Right ventricle myocardium inferior (tissue), 1 donor: Measurements from ENCODE around the gene SNTA1. TPM values are rescaled to one million over a fixed set of nuclear protein-coding genes. Genes with fewer than 3 reads are reported as not detected.
"Not testable (repeated sequence)": the region's sequence is repeated elsewhere in the genome, so short reads cannot be mapped to it uniquely, and the experiment has no call there.

Source experiments
- ATAC-seq: fragments of 200-7000 bp; cut with Tn5 transposase; one replicate; pipeline ENCODE4 v1.9.1; 2020; ENCODE audit warnings: mild to moderate bottlenecking, moderate library complexity
- DNase-seq: peaks from one replicate; pipeline ENCODE4 v3.0.0; 2021; ENCODE audit errors: missing footprints
- intact Hi-C: fragments of 100-400 bp; cut with DNase I; formaldehyde crosslinking; loops from one replicate; pipeline ENCODE4 v1.11.0; 2022
- total RNA-seq: library from RNA; stranded (reverse); fragmentation: NEBNext Ultra II Directional; extraction: Animal tissue kit (Norgen Biotek cat#: 25700); gene quantifications from one replicate; pipeline ENCODE4 v1.2.1, GENCODE V29; 2021
- donor health status: DM: no; HTN: yes; CAD: no; lungs with severe emphysema.

Gene SNTA1
- total RNA-seq, 1 donor from 2014 or later: 199 TPM

GRCh38 chr20:33407796-33408195 is 35.8 kb downstream of the SNTA1 start:
- intact Hi-C loops: no loop called here
- ATAC-seq (no peak), DNase-seq (no peak)

GRCh38 chr20:33407251-33407650 is 36.3 kb downstream of the SNTA1 start:
- no peak for ATAC-seq
- intact Hi-C loops: no loop called here

GRCh38 chr20:33404281-33404680 is 39.3 kb downstream of the SNTA1 start:
- intact Hi-C loops: loop anchor here (5.0 kb wide), 1 partner anchor 268 kb away; the partner anchor contains the start of gene NECAB3
- no peak for DNase-seq
- ATAC-seq: no peak

More at GRCh38 chr20:33407251-33407650, 36.3 kb downstream of the SNTA1 start:
- DNase-seq: no peak

- intact Hi-C loops: loop anchor here (5.0 kb wide), 1 partner anchor 270 kb away; the partner anchor contains the start of gene NECAB3
- ATAC-seq: no peak
These were observed 41.6 kb downstream of the SNTA1 start for GRCh38 chr20:33401921-33402369.

GRCh38 chr20:33401184-33401920 is 42.2 kb downstream of the SNTA1 start, which contains the start of gene CDK5RAP1:
CDK5RAP1 (minus strand) TSS chr20:33401519; CDS start chr20:33397064, 4,455 bp downstream.
- intact Hi-C loops: loop anchor here (5.0 kb wide), 1 partner anchor 271 kb away; the partner anchor contains the start of gene NECAB3
- DNase-seq (peak; percentile 93), ATAC-seq (peak; percentile 95)

More at GRCh38 chr20:33401921-33402369, 41.6 kb downstream of the SNTA1 start:
- DNase-seq: no peak

- ATAC-seq (peak; percentile 27), DNase-seq (no peak)
- intact Hi-C loops: loop anchor here (5.0 kb wide), 1 partner anchor 272 kb away; the partner anchor contains the start of gene NECAB3
These were observed 42.8 kb downstream of the SNTA1 start for GRCh38 chr20:33400812-33401183.

GRCh38 chr20:33399924-33400323 is 43.6 kb downstream of the SNTA1 start:
- intact Hi-C loops: loop anchor here (5.0 kb wide), 1 partner anchor 272 kb away; the partner anchor contains the start of gene NECAB3
- ATAC-seq (no peak), DNase-seq (no peak)

GRCh38 chr20:33394718-33395117 is 48.8 kb downstream of the SNTA1 start:
- no peak for ATAC-seq
- intact Hi-C loops: no loop called here
- no peak for DNase-seq

- DNase-seq (no peak), ATAC-seq (no peak)
- intact Hi-C loops: no loop called here
These were observed 50.0 kb downstream of the SNTA1 start for GRCh38 chr20:33393609-33394008.

- intact Hi-C loops: no loop called here
- DNase-seq: no peak
- ATAC-seq: peak; percentile 57
These were observed 51.7 kb downstream of the SNTA1 start for GRCh38 chr20:33391722-33392415.

- intact Hi-C loops, DNase-seq, ATAC-seq: not testable (repeated sequence)
These were observed 54.2 kb downstream of the SNTA1 start for GRCh38 chr20:33389326-33389725.

- intact Hi-C loops: no loop called here
- DNase-seq: no peak
- no peak for ATAC-seq
These were observed 55.3 kb downstream of the SNTA1 start for GRCh38 chr20:33388268-33388667.

- peak; percentile 46 for ATAC-seq
- intact Hi-C loops: no loop called here
- DNase-seq: peak; percentile 73
These were observed 56.4 kb downstream of the SNTA1 start for GRCh38 chr20:33387177-33387576.

- ATAC-seq (no peak), DNase-seq (no peak)
- intact Hi-C loops: no loop called here
These were observed 56.9 kb downstream of the SNTA1 start for GRCh38 chr20:33386673-33387072.

- ATAC-seq: no peak
- intact Hi-C loops: no loop called here
These were observed 66.2 kb downstream of the SNTA1 start for GRCh38 chr20:33377366-33377765.

GRCh38 chr20:33373735-33374605 is 69.6 kb downstream of the SNTA1 start:
- intact Hi-C loops: no loop called here
- no peak for DNase-seq
- no peak for ATAC-seq

More at GRCh38 chr20:33377366-33377765, 66.2 kb downstream of the SNTA1 start:
- no peak for DNase-seq

GRCh38 chr20:33372993-33373441 is 70.5 kb downstream of the SNTA1 start:
- DNase-seq (no peak), ATAC-seq (no peak)
- intact Hi-C loops: no loop called here

GRCh38 chr20:33370291-33370690 is 73.3 kb downstream of the SNTA1 start:
- ATAC-seq: no peak
- intact Hi-C loops: no loop called here
- DNase-seq: no peak

- intact Hi-C loops: no loop called here
- DNase-seq: no peak
- ATAC-seq: no peak
These were observed 80.7 kb downstream of the SNTA1 start for GRCh38 chr20:33362898-33363297.
